Liver (tissue), 9 donors: ENCODE data around the gene TBX2. TPM values are rescaled to one million over a fixed set of nuclear protein-coding genes. Genes with fewer than 3 reads are reported as not detected.

Source experiments
- DNase-seq: peaks from one replicate; pipeline ENCODE4 v3.0.0-alpha.2; 2017; ENCODE audit warnings: low spot score
- H3K27ac ChIP-seq, 2 donors: one replicate each; pipeline ENCODE4 v1.7.0; 2013; ENCODE audit warnings: inconsistent platforms in 2 of 2, low read length in 2 of 2, control low read depth in 1 of 2, low read depth in 1 of 2, mild to moderate bottlenecking in 1 of 2
- H3K27me3 ChIP-seq, 4 donors: one replicate each; pipeline versions ENCODE4 v1.6.1 to v1.7.0; 2013; ENCODE audit warnings: low read length in 3 of 4, inconsistent platforms in 1 of 4, mild to moderate bottlenecking in 1 of 4, moderate library complexity in 1 of 4; ENCODE audit not compliant: control insufficient read depth in 4 of 4, insufficient read depth in 4 of 4
- H3K36me3 ChIP-seq, 4 donors: one replicate each; pipeline versions ENCODE4 v1.6.1 to v1.7.0; 2013; ENCODE audit warnings: low read length in 3 of 4, mild to moderate bottlenecking in 3 of 4, low read depth in 1 of 4, moderate library complexity in 1 of 4; ENCODE audit not compliant: control insufficient read depth in 4 of 4, insufficient read depth in 3 of 4
- H3K4me1 ChIP-seq, 4 donors: one replicate each; pipeline versions ENCODE4 v1.6.1 to v1.7.0; 2013; ENCODE audit warnings: low read length in 3 of 4, mild to moderate bottlenecking in 3 of 4, moderate library complexity in 1 of 4; ENCODE audit not compliant: control insufficient read depth in 4 of 4, insufficient read depth in 4 of 4
- H3K4me3 ChIP-seq, 3 donors: one replicate each; pipeline versions ENCODE4 v1.6.1 to v1.7.0; 2013; ENCODE audit warnings: low read length in 3 of 3, control low read depth in 1 of 3, low read depth in 1 of 3, mild to moderate bottlenecking in 1 of 3
- H3K9ac ChIP-seq, 2 donors: one replicate each; pipeline ENCODE4 v1.7.0; 2013; ENCODE audit warnings: low read length in 2 of 2, mild to moderate bottlenecking in 2 of 2, moderate library complexity in 2 of 2, control low read depth in 1 of 2, low read depth in 1 of 2
- H3K9me3 ChIP-seq, 4 donors: one replicate each; pipeline versions ENCODE4 v1.6.1 to v1.7.0; 2013; ENCODE audit warnings: low read length in 3 of 4; ENCODE audit not compliant: control insufficient read depth in 4 of 4
- FOXA1 ChIP-seq: IDR thresholded peaks from 2 replicates; pipeline ENCODE4 v1.6.1; 2016; ENCODE audit warnings: antibody characterized with exemption
- HNF4A ChIP-seq, 2 donors: conservative IDR thresholded peaks; 2 replicates each; pipeline ENCODE4 v1.6.1; 2016; ENCODE audit warnings: antibody characterized with exemption in 2 of 2, mild to moderate bottlenecking in 2 of 2
- HNF4G ChIP-seq: IDR thresholded peaks from 2 replicates; pipeline ENCODE4 v1.6.1; 2016; ENCODE audit warnings: antibody characterized with exemption
- JUND ChIP-seq, 2 donors: IDR thresholded peaks; 2 replicates each; pipeline ENCODE4 v1.6.1; 2016; ENCODE audit warnings: antibody characterized with exemption in 2 of 2
- NR2F2 ChIP-seq: IDR thresholded peaks from 2 replicates; pipeline ENCODE4 v1.6.1; 2016; ENCODE audit warnings: antibody characterized with exemption
- RXRA ChIP-seq, 2 donors: IDR thresholded peaks; 2 replicates each; pipeline ENCODE4 v1.6.1; 2017 to 2018; ENCODE audit warnings: antibody characterized with exemption in 2 of 2, mild to moderate bottlenecking in 1 of 2
- TAF1 ChIP-seq: conservative IDR thresholded peaks from 2 replicates; pipeline ENCODE4 v1.6.1; 2016; ENCODE audit warnings: antibody characterized with exemption, mild to moderate bottlenecking
- YY1 ChIP-seq: IDR thresholded peaks from 2 replicates; pipeline ENCODE4 v1.6.1; 2016; ENCODE audit warnings: antibody characterized with exemption, mild to moderate bottlenecking
- ZBTB33 ChIP-seq: IDR thresholded peaks from 2 replicates; pipeline ENCODE4 v1.6.1; 2016; ENCODE audit warnings: antibody characterized with exemption
- WGBS: extraction: QIAGEN DNeasy Blood & Tissue Kit; methylation state at CpG from one replicate; pipeline ENCODE4 v1.1.7; 2013; 5-methylcytosine and 5-hydroxymethylcytosine counted together
- polyA plus RNA-seq, 2 donors: library from polyadenylated mRNA; stranded (reverse) in 1 of 2; unstranded in 1 of 2; fragments of 200-250 nt in 1 of 2; fragments of >200 nt in 1 of 2; fragmentation: Nextera tagmentation in 1 of 2; extraction: Ambion mirVana in 1 of 2; gene quantifications; one replicate each; pipeline versions ENCODE4 v1.2.1 to v1.2.3, GENCODE V29; 2013 to 2015
- total RNA-seq, 2 donors: library from RNA; depleted of rRNA; stranded (reverse); fragments of >200 nt; gene quantifications; one replicate each; pipeline ENCODE4 v1.2.3, GENCODE V29; 2014
- TF ChIP-seq, protein P1 (sequence below): IDR thresholded peaks from 2 replicates; pipeline ENCODE4 v1.6.1; 2016; ENCODE audit warnings: antibody characterized with exemption, mild to moderate bottlenecking
- TF ChIP-seq, protein P2 (sequence below): IDR thresholded peaks from 2 replicates; pipeline ENCODE4 v1.6.1; 2016; ENCODE audit warnings: antibody characterized with exemption
- TF ChIP-seq, protein P3 (sequence below): IDR thresholded peaks from 2 replicates; pipeline ENCODE4 v1.6.1; 2016; ENCODE audit warnings: antibody characterized with exemption
- TF ChIP-seq, protein P4 (sequence below): fragments of 150-350 bp; IDR thresholded peaks from 2 replicates; pipeline ENCODE4 v1.5.1; 2017; ENCODE audit warnings: improper control_type of control experiment, low read depth, low read length; ENCODE audit not compliant: missing input control
- donor health status: healthy.
- donor health status: healthy.
- donor health status: healthy.
- donor health status: healthy.
- donor health status: healthy.

The TBX2 gene
- total and polyA plus RNA-seq, 4 donors, result 0.85 to 3.1 (median 2.5) TPM

GRCh38 chr17:61442136-61442775 is 42.6 kb downstream of the TBX2 start:
- WGBS, result 71% methylated on average over 4 of the region's 4 CpGs
- peaks cover 0 to 5% (median 0%) of the 10 kb centered on the region in 4 donors for H3K27me3 ChIP-seq

DNA sequence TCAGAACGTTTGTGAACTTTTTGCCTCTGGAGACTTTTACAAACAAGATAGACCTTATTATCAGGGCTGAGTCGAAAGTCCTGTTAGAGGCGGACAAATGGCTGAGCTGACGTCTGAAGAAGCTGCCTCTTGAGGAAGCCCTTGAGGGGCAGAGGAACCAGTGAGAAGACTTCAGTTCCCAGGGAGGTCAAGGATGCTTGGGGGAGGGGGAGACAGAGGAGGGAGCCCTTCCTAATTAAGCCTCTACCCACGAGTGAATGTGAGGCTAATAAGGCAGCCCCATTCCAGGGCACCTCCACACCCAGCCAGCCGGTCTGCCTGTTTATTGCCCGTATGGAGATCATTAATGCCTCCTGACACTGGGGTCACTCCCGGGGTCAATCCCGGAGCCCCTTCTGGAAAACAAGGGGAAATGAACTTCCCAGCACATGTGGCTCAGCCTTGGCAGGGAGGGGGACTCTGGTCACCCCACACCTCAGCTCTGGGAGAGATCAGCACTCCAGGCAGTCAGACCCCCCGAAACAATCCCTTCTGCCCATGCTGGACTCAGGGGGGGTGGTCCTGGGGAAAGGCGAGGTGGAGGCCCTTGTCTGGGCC is 43.3 kb downstream of the TBX2 start:
- DNase-seq, result no peak
- TF ChIP-seq RXRA (IDR thresholded peaks at IDR 0.05) (no peak), YY1 (no peak), JUND (IDR thresholded peaks at IDR 0.05) (no peak)
- TF ChIP-seq, protein P1, sequence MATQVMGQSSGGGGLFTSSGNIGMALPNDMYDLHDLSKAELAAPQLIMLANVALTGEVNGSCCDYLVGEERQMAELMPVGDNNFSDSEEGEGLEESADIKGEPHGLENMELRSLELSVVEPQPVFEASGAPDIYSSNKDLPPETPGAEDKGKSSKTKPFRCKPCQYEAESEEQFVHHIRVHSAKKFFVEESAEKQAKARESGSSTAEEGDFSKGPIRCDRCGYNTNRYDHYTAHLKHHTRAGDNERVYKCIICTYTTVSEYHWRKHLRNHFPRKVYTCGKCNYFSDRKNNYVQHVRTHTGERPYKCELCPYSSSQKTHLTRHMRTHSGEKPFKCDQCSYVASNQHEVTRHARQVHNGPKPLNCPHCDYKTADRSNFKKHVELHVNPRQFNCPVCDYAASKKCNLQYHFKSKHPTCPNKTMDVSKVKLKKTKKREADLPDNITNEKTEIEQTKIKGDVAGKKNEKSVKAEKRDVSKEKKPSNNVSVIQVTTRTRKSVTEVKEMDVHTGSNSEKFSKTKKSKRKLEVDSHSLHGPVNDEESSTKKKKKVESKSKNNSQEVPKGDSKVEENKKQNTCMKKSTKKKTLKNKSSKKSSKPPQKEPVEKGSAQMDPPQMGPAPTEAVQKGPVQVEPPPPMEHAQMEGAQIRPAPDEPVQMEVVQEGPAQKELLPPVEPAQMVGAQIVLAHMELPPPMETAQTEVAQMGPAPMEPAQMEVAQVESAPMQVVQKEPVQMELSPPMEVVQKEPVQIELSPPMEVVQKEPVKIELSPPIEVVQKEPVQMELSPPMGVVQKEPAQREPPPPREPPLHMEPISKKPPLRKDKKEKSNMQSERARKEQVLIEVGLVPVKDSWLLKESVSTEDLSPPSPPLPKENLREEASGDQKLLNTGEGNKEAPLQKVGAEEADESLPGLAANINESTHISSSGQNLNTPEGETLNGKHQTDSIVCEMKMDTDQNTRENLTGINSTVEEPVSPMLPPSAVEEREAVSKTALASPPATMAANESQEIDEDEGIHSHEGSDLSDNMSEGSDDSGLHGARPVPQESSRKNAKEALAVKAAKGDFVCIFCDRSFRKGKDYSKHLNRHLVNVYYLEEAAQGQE, result no peak
- TF ChIP-seq, protein P2, sequence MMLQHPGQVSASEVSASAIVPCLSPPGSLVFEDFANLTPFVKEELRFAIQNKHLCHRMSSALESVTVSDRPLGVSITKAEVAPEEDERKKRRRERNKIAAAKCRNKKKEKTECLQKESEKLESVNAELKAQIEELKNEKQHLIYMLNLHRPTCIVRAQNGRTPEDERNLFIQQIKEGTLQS, result no peak
- 65% methylated on average over 11 of the region's 11 CpGs for WGBS
- H3K9ac ChIP-seq, result no peak overlapping the region
- H3K27ac ChIP-seq, result no peak overlapping the region
- no peaks in the 10 kb centered on the region for H3K36me3 ChIP-seq
- H3K4me1 ChIP-seq, result no peaks in the 10 kb centered on the region
- peaks cover 0 to 5% (median 0%) of the 10 kb centered on the region in 4 donors for H3K27me3 ChIP-seq
- H3K9me3 ChIP-seq, result no peaks in the 10 kb centered on the region
- no peak overlapping the region for H3K4me3 ChIP-seq

More at GRCh38 chr17:61442136-61442775, 42.6 kb downstream of the TBX2 start:
- Histone ChIP-seq H3K9me3 (no peaks in the 10 kb centered on the region), H3K9ac (no peak overlapping the region), H3K4me3 (no peak overlapping the region), H3K27ac (no peak overlapping the region), H3K4me1 (no peaks in the 10 kb centered on the region), H3K36me3 (no peaks in the 10 kb centered on the region)
- TF ChIP-seq, protein P2, result no peak
- no peak for TF ChIP-seq NR2F2
- no peak for DNase-seq

- no peaks in the 10 kb centered on the region for H3K36me3 ChIP-seq
- H3K4me1 ChIP-seq, result no peaks in the 10 kb centered on the region
- no peak overlapping the region for H3K9ac ChIP-seq
- no peak overlapping the region for H3K27ac ChIP-seq
- no peak overlapping the region for H3K4me3 ChIP-seq
- DNase-seq, result no peak
- WGBS, result 83% methylated on average over 18 of the region's 18 CpGs
- H3K27me3 ChIP-seq, result peaks cover 0 to 5% (median 0%) of the 10 kb centered on the region in 4 donors
- H3K9me3 ChIP-seq, result no peaks in the 10 kb centered on the region
- no peak for TF ChIP-seq ZBTB33
- TF ChIP-seq, protein P3, sequence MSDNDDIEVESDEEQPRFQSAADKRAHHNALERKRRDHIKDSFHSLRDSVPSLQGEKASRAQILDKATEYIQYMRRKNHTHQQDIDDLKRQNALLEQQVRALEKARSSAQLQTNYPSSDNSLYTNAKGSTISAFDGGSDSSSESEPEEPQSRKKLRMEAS, result no peak
- TF ChIP-seq, protein P4, sequence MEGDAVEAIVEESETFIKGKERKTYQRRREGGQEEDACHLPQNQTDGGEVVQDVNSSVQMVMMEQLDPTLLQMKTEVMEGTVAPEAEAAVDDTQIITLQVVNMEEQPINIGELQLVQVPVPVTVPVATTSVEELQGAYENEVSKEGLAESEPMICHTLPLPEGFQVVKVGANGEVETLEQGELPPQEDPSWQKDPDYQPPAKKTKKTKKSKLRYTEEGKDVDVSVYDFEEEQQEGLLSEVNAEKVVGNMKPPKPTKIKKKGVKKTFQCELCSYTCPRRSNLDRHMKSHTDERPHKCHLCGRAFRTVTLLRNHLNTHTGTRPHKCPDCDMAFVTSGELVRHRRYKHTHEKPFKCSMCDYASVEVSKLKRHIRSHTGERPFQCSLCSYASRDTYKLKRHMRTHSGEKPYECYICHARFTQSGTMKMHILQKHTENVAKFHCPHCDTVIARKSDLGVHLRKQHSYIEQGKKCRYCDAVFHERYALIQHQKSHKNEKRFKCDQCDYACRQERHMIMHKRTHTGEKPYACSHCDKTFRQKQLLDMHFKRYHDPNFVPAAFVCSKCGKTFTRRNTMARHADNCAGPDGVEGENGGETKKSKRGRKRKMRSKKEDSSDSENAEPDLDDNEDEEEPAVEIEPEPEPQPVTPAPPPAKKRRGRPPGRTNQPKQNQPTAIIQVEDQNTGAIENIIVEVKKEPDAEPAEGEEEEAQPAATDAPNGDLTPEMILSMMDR, result no peak
- TF ChIP-seq RXRA (IDR thresholded peaks at IDR 0.05), result no peak
- TF ChIP-seq TAF1, result no peak
- TF ChIP-seq FOXA1, result no peak
- TF ChIP-seq, protein P1, result no peak
- no peak for TF ChIP-seq YY1
- TF ChIP-seq HNF4A (conservative IDR thresholded peaks at IDR 0.05), result no peak
- no peak for TF ChIP-seq NR2F2
- no peak for TF ChIP-seq HNF4G
These were observed 43.8 kb downstream of the TBX2 start for GRCh38 chr17:61443475-61443882.
